Measurements from ENCODE around the gene OGDH. TPM values are rescaled to one million over a fixed set of nuclear protein-coding genes. Genes with fewer than 3 reads are reported as not detected.

Gene OGDH
- total and polyA plus RNA-seq, 4 donors, result 10.8 to 71.2 (median 41.2) TPM

- H3K9me3 ChIP-seq (ENCODE audit: control insufficient read depth in 4 of 4, low read length in 3 of 4), result no peaks in the 10 kb centered on the region
- no peak for DNase-seq (ENCODE audit: low spot score)
- no peaks in the 10 kb centered on the region for H3K27me3 ChIP-seq (ENCODE audit: control insufficient read depth in 4 of 4, insufficient read depth in 4 of 4, low read length in 3 of 4)
- no peak for TF ChIP-seq ATF3 (IDR thresholded peaks at IDR 0.05)
- no peak for TF ChIP-seq RAD21 (IDR thresholded peaks at IDR 0.05)
- no peak for TF ChIP-seq ZBTB33 (IDR thresholded peaks at IDR 0.05)
- TF ChIP-seq FOXA1 (IDR thresholded peaks at IDR 0.05), result no peak
- no peak for TF ChIP-seq HNF4A (conservative IDR thresholded peaks at IDR 0.05)
- H3K36me3 ChIP-seq (ENCODE audit: control insufficient read depth in 4 of 4, insufficient read depth in 3 of 4, low read depth in 1 of 4, low read length in 3 of 4), result peaks cover 0 to 28% (median 6%) of the 10 kb centered on the region in 4 donors
- WGBS, result 75% methylated on average over 5 of the region's 5 CpGs
- H3K27ac ChIP-seq (ENCODE audit: low read depth in 1 of 2, low read length in 2 of 2), result no peak overlapping the region
- no peak overlapping the region for H3K4me3 ChIP-seq (ENCODE audit: low read depth in 1 of 3, low read length in 3 of 3)
- no peak overlapping the region for H3K9ac ChIP-seq (ENCODE audit: low read depth in 1 of 2, low read length in 2 of 2)
- no peaks in the 10 kb centered on the region for H3K4me1 ChIP-seq (ENCODE audit: control insufficient read depth in 4 of 4, insufficient read depth in 4 of 4, low read length in 3 of 4)
These were observed 105.1 kb downstream of the OGDH start for GRCh38 chr7:44711528-44711927.

- Histone ChIP-seq H3K4me3 (ENCODE audit: low read depth in 1 of 3, low read length in 3 of 3) (no peak overlapping the region), H3K9ac (ENCODE audit: low read depth in 1 of 2, low read length in 2 of 2) (no peak overlapping the region), H3K4me1 (ENCODE audit: control insufficient read depth in 4 of 4, insufficient read depth in 4 of 4, low read length in 3 of 4) (no peaks in the 10 kb centered on the region), H3K27ac (ENCODE audit: low read depth in 1 of 2, low read length in 2 of 2) (no peak overlapping the region), H3K9me3 (ENCODE audit: control insufficient read depth in 4 of 4, low read length in 3 of 4) (no peaks in the 10 kb centered on the region), H3K27me3 (ENCODE audit: control insufficient read depth in 4 of 4, insufficient read depth in 4 of 4, low read length in 3 of 4) (no peaks in the 10 kb centered on the region), H3K36me3 (ENCODE audit: control insufficient read depth in 4 of 4, insufficient read depth in 3 of 4, low read depth in 1 of 4, low read length in 3 of 4) (peaks cover 0 to 26% (median 6%) of the 10 kb centered on the region in 4 donors)
- DNase-seq (ENCODE audit: low spot score), result no peak
- TF ChIP-seq ATF3 (IDR thresholded peaks at IDR 0.05) (no peak), FOXA1 (IDR thresholded peaks at IDR 0.05) (no peak), YY1 (IDR thresholded peaks at IDR 0.05) (no peak), ZBTB33 (IDR thresholded peaks at IDR 0.05) (no peak), RAD21 (IDR thresholded peaks at IDR 0.05) (no peak), HNF4A (conservative IDR thresholded peaks at IDR 0.05) (no peak), RXRA (IDR thresholded peaks at IDR 0.05) (no peak), EGR1 (IDR thresholded peaks at IDR 0.05; ENCODE audit: low read depth in 2 of 2) (no peak), MAX (IDR thresholded peaks at IDR 0.05) (no peak), TAF1 (conservative IDR thresholded peaks at IDR 0.05) (no peak), GABPA (IDR thresholded peaks at IDR 0.05 in 1 of 2, conservative IDR thresholded peaks at IDR 0.05 in 1 of 2) (no peak), NR2F2 (IDR thresholded peaks at IDR 0.05) (no peak)
- WGBS, result 29% methylated on average over 5 of the region's 5 CpGs
These were observed 105.6 kb downstream of the OGDH start for GRCh38 chr7:44712012-44712411.

DNA sequence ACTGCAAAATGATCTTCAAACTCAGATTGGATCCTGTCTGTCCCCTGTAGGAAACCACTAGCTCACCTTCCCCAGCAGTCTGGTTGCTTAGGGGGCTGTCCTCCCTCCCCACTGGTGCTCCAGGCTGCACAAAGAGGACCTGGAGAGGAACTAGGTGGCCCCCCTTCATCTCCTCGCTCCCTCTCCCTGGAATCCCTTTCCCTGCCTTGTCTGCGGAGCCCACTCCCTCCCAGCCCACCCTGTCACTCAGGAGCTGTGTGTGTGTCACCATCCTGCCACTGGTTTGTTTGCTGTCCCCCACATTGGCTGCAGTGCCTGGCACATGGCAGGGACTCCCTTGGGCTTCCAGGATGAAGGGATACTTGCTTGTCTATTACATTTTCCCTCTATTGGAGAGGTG is 106.7 kb downstream of the OGDH start:
- WGBS, result 85% methylated on average over 2 of the region's 2 CpGs
- Histone ChIP-seq H3K4me1 (ENCODE audit: control insufficient read depth in 4 of 4, insufficient read depth in 4 of 4, low read length in 3 of 4) (no peaks in the 10 kb centered on the region), H3K4me3 (ENCODE audit: low read depth in 1 of 3, low read length in 3 of 3) (no peak overlapping the region), H3K27me3 (ENCODE audit: control insufficient read depth in 4 of 4, insufficient read depth in 4 of 4, low read length in 3 of 4) (no peaks in the 10 kb centered on the region), H3K27ac (ENCODE audit: low read depth in 1 of 2, low read length in 2 of 2) (no peak overlapping the region), H3K9ac (ENCODE audit: low read depth in 1 of 2, low read length in 2 of 2) (no peak overlapping the region), H3K36me3 (ENCODE audit: control insufficient read depth in 4 of 4, insufficient read depth in 3 of 4, low read depth in 1 of 4, low read length in 3 of 4) (peaks cover 0 to 15% (median 3%) of the 10 kb centered on the region in 4 donors), H3K9me3 (ENCODE audit: control insufficient read depth in 4 of 4, low read length in 3 of 4) (no peaks in the 10 kb centered on the region)
- no peak for DNase-seq (ENCODE audit: low spot score)
- no peak for TF ChIP-seq HNF4A (conservative IDR thresholded peaks at IDR 0.05)
- TF ChIP-seq EGR1 (IDR thresholded peaks at IDR 0.05; ENCODE audit: low read depth in 2 of 2), result no peak
- TF ChIP-seq FOXA2 (IDR thresholded peaks at IDR 0.05), result no peak
- TF ChIP-seq CTCF (IDR thresholded peaks at IDR 0.05; ENCODE audit: low read depth, low read length, missing input control), result no peak
- no peak for TF ChIP-seq GABPA (IDR thresholded peaks at IDR 0.05 in 1 of 2, conservative IDR thresholded peaks at IDR 0.05 in 1 of 2)
- no peak for TF ChIP-seq YY1 (IDR thresholded peaks at IDR 0.05)
- TF ChIP-seq TAF1 (conservative IDR thresholded peaks at IDR 0.05), result no peak
- no peak for TF ChIP-seq NR2F2 (IDR thresholded peaks at IDR 0.05)
- no peak for TF ChIP-seq RXRA (IDR thresholded peaks at IDR 0.05)
- TF ChIP-seq HNF4G (IDR thresholded peaks at IDR 0.05), result no peak
- TF ChIP-seq ATF3 (IDR thresholded peaks at IDR 0.05), result no peak
- no peak for TF ChIP-seq REST (IDR thresholded peaks at IDR 0.05)
